Spinal cord (tissue), 10 donors: ENCODE measurements around the gene PGM1. TPM values are rescaled to one million over a fixed set of nuclear protein-coding genes. Genes with fewer than 3 reads are reported as not detected.
A peak's percentile ranks its signal among the peaks of the same experiment; 100 is the strongest.
"Not testable (repeated sequence)": the region's sequence is repeated elsewhere in the genome, so short reads cannot be mapped to it uniquely, and the experiment has no call there.

Source experiments
- DNase-seq, 6 donors: peaks; one replicate each; pipeline versions ENCODE4 v3.0.0 to v3.0.0-alpha.2; 2013 to 2015; ENCODE audit warnings: low spot score in 6 of 6, low read depth in 4 of 6
- H3K27ac ChIP-seq: one replicate; pipeline ENCODE4 v1.5.1; 2013; ENCODE audit warnings: low read depth, low read length, control low read depth
- H3K27me3 ChIP-seq: one replicate; pipeline ENCODE4 v1.6.1; 2013; ENCODE audit warnings: low read length; ENCODE audit not compliant: control insufficient read depth, insufficient read depth
- H3K36me3 ChIP-seq: one replicate; pipeline ENCODE4 v1.6.1; 2013; ENCODE audit warnings: low read length; ENCODE audit not compliant: control insufficient read depth, insufficient read depth
- H3K4me1 ChIP-seq: one replicate; pipeline ENCODE4 v1.6.1; 2013; ENCODE audit warnings: low read length; ENCODE audit not compliant: control insufficient read depth, insufficient read depth
- H3K4me3 ChIP-seq: one replicate; pipeline ENCODE4 v1.5.1; 2013; ENCODE audit warnings: low read depth, low read length, control low read depth
- H3K9me3 ChIP-seq: one replicate; pipeline ENCODE4 v1.6.1; 2013; ENCODE audit warnings: low read length; ENCODE audit not compliant: control insufficient read depth, insufficient read depth
- WGBS: methylation state at CpG from one replicate; pipeline ENCODE4 v1.1.5; 2013; ENCODE audit warnings: missing lambda C conversion rate; ENCODE audit not compliant: insufficient coverage; 5-methylcytosine and 5-hydroxymethylcytosine counted together
- polyA plus RNA-seq, 2 donors: library from polyadenylated mRNA; unstranded; fragments of 120-200 nt; gene quantifications; one replicate each; pipeline ENCODE4 v1.2.1, GENCODE V29; 2013; ENCODE audit not compliant: insufficient read length in 2 of 2
- total RNA-seq, 2 donors: library from RNA; depleted of rRNA in 1 of 2; stranded (reverse); fragments of 120-200 nt in 1 of 2; fragments of >200 nt in 1 of 2; gene quantifications; one replicate each; pipeline versions ENCODE4 v1.2.3 to v1.2.4, GENCODE V29; 2013 to 2014
- donor health status: healthy.

The PGM1 gene
- total and polyA plus RNA-seq, 4 donors, result 41.3 to 58.3 (median 47.9) TPM

DNA sequence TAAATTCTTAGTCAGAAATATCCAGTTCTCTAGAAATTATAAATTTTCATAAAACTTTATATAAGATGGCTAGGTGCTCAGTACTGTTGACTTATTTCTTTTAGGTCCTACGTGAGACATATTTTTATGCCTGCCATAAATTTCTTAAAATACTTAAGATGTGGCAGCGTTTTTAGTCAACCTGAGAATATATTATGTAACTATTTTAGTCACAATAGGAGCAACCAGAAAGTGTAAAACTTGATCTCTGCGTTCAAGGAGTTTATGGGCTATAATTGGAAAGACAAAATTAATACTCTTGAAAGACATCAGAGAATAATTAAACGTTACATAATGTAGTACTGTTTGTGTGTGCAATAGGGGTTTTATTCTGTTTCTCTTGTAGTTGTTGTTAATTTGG, 24.1 kb upstream of the PGM1 start:
- H3K27ac ChIP-seq, result no peak overlapping the region

DNA sequence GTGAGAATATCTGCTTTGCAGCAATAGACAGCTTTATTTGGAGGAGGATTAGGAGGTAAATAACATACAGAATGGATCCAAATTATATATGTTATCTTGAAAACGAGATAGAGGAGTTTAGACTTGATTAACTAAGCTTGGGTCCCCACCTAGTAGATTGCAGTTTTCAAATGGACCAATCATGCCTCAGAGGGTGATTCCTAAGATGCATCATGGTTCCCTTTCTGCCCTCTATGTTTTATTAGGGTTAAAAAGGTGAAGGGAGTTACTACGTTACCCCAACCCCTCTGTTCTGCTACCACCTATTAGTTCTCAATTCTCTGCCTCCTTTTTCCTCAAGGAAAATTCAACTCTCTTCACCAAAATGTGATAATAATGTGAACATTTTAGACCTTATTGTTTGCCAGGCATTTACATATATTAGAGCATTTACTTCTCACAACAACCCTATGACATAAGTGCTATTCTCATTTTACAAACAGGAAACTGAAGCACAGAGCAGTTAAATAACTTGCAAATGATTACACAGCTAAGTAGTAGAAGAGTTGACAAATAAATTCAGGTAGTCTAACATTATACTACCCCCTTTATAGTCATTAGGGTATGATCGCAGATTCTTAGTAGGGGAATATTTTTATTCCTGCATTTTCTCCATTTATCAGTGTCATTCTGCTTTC, 23.4 kb upstream of the PGM1 start:
- no peaks in the 10 kb centered on the region for H3K36me3 ChIP-seq
- WGBS, result no CpG with 5 or more reads among the region's 3 CpGs
- DNase-seq, result no peak

More for the DNA sequence above, 24.1 kb upstream of the PGM1 start:
- no peak overlapping the region for H3K4me3 ChIP-seq
- no peaks in the 10 kb centered on the region for H3K27me3 ChIP-seq
- whole genome bisulfite sequencing, result no CpG with 5 or more reads among the region's 4 CpGs
- no peaks in the 10 kb centered on the region for H3K36me3 ChIP-seq
- H3K4me1 ChIP-seq, result no peaks in the 10 kb centered on the region
- no peak for DNase-seq
- no peaks in the 10 kb centered on the region for H3K9me3 ChIP-seq

DNA sequence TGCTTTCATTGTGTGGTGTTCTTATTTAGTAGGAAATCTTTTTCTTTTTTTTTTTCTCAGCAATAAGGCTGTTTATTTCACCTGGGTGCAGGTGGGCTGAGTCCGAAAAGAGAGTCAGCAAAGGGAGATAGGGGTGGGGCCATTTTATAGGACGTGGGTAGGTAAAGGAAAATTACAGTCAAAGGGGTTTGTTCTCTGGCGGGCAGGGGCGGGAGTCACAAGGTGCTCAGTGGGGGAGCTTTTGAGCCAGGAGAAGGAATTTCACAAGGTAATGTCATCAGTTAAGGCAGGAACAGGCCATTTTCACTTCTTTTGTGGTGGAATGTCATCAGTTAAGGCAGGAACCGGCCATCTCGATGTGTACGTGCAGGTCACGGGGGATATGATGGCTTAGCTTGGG, 20.5 kb upstream of the PGM1 start:
- WGBS, result 95% methylated on average over 3 of the region's 8 CpGs
- H3K36me3 ChIP-seq, H3K4me3 ChIP-seq, H3K27me3 ChIP-seq, DNase-seq, H3K27ac ChIP-seq, H3K9me3 ChIP-seq, H3K4me1 ChIP-seq: not testable (repeated sequence)

More for the DNA sequence above, 23.4 kb upstream of the PGM1 start:
- Histone ChIP-seq H3K27ac (no peak overlapping the region), H3K4me1 (no peaks in the 10 kb centered on the region), H3K27me3 (no peaks in the 10 kb centered on the region), H3K9me3 (no peaks in the 10 kb centered on the region), H3K4me3 (no peak overlapping the region)

DNA sequence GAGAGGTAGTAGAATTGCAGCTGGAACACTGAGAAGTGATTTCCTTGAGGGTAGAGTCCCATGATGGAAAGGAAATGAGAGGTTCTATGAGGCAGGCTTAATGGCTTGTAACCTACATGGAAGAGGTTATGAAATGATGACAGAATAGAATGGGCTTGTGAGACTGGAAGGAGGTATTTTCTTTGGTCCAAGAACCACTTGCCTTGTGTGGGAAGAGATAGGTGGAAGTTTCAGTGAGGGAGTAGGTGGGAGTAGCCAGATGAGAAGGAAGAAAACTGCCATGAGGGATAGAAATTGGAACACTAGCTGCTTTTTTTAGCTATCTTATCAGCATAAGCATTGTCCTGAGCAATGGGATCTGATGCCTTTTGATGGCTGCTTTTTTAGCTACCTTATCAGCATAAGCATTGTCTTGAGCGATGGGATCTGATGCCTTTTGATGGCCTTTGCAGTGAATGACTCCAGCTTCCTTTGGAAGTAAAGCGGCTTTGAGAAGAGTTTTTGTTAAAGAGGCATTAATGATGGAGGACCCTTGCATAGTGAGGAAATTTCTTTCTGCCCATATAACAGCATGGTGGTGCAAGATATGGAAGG, 18.9 kb upstream of the PGM1 start:
- not testable (repeated sequence) for H3K27ac ChIP-seq, H3K4me3 ChIP-seq

DNA sequence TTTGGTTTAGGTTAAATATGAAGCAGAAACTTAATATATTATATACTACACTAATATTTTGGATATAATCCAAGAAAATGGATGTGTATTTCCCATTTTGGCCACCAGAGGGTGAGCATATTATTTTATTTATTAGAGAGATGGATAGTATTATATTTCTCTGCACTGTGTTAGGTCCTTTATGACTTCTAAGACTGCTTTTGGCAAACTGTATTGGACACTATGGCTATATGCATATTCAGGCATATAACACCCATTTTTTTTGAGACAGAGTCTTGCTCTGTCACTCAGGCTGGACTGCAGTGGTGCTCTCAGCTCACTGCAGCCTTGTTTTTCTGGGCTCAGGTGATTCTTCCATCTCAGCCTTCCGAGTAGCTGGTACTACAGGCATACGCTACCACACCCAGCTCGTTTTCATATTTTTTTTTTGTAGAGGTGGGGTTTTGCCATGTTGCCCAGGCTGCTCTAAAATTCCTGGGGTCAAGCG, 17.8 kb upstream of the PGM1 start:
- peak in 4 of 6 donors; percentile 4 to 63 (median 24) for DNase-seq
- H3K4me3 ChIP-seq, result no peak overlapping the region
- no CpG with 5 or more reads among the region's 4 CpGs for whole genome bisulfite sequencing
- H3K36me3 ChIP-seq, result no peaks in the 10 kb centered on the region
- no peaks in the 10 kb centered on the region for H3K4me1 ChIP-seq
- peaks cover 2% of the 10 kb centered on the region for H3K9me3 ChIP-seq
- no peak overlapping the region for H3K27ac ChIP-seq
- H3K27me3 ChIP-seq, result no peaks in the 10 kb centered on the region

More for the DNA sequence above, 18.9 kb upstream of the PGM1 start:
- H3K9me3 ChIP-seq, H3K36me3 ChIP-seq, H3K4me1 ChIP-seq, H3K27me3 ChIP-seq, DNase-seq: not testable (repeated sequence)
- WGBS, result 40% methylated on average over 1 of the region's 2 CpGs

DNA sequence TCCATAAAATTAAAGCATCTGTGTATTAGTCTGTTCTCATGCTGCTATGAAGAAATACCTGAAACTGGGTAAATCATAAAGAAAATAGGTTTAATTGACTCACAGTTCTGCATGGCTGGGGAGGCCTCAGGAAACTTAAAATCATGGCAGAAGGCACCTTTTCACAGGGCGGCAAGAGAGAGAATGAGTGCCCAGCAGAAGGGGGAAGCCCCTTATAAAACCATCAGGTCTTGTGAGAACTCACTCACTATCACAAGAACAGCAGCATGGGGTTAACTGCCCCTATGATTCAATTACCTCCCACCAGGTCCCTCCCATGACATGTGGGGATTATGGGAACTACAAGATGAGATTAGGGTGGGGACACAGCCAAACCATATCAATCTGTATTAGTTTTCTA, 6.9 kb upstream of the PGM1 start:
- not testable (repeated sequence) for H3K27me3 ChIP-seq, H3K36me3 ChIP-seq, H3K4me3 ChIP-seq, H3K4me1 ChIP-seq, H3K27ac ChIP-seq, DNase-seq, H3K9me3 ChIP-seq
- no CpG with 5 or more reads among the region's 1 CpG for WGBS

DNA sequence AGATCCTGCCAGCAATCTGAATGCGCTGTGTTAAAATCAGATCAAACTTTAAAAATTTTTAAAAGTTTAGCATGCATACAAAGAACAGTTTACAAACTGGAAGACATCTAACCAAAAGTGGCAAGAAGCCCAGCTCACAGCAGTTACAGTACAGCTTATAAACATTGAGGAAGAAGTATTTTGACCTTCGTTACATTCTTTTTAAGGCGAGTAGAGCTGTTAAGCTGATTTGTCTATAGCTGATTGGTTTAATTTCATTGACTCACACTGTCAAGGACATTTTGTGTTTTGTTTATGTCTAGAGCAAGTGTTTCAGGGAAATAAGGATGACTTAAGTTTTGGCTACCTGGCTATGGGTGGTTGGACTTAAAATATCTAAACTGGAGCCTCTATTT, 3.0 kb upstream of the PGM1 start:
- WGBS, result 100% methylated on average over 1 of the region's 3 CpGs
- Histone ChIP-seq H3K9me3 (no peaks in the 10 kb centered on the region), H3K4me1 (peaks cover 12% of the 10 kb centered on the region), H3K27ac (no peak overlapping the region), H3K27me3 (no peaks in the 10 kb centered on the region), H3K4me3 (no peak overlapping the region), H3K36me3 (no peaks in the 10 kb centered on the region)
- DNase-seq, result peak in 1 of 6 donors; percentile 28

DNA sequence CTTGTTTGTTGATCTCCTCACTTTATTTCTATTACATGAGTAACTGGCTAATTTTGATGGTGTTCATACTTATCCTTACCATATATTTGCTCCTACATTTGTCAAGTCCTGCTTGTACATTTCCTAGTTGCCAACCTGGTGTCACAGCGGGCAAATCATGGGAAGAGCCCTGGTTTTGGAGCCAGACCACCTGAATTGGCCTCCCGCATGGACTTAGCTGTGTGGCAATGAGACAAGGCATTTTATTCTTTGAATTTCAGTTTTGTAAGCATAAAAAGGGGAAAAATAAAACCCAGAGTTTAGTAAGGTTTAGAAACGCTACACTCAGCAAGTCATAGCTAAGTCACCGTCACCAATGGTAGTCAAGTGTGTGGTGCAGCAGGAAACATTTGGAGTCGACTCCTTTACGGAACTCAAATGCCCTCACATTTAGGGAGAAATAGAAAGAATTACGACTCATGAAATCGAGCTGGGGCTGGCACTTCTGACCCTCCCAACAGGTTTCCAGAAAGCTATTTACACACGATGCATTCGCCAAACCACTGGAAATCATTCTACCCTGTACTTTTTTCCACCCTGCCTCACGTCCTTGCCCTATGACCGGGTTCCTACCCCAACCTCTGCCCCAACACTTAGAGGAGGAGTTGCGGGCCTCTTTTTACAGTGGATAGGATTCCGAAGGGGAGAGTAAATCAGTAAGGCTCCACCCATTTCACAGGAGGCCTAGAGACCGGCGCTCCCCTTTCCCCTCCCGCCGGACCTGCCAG, 492 bp upstream of the PGM1 start:
- DNase-seq, result no peak
- Histone ChIP-seq H3K27ac (peak overlapping the region; percentile 81), H3K4me1 (peaks cover 12% of the 10 kb centered on the region), H3K27me3 (no peaks in the 10 kb centered on the region), H3K9me3 (no peaks in the 10 kb centered on the region), H3K4me3 (peak overlapping the region; percentile 86), H3K36me3 (no peaks in the 10 kb centered on the region)
- WGBS, result 23% methylated on average over 9 of the region's 18 CpGs

DNA sequence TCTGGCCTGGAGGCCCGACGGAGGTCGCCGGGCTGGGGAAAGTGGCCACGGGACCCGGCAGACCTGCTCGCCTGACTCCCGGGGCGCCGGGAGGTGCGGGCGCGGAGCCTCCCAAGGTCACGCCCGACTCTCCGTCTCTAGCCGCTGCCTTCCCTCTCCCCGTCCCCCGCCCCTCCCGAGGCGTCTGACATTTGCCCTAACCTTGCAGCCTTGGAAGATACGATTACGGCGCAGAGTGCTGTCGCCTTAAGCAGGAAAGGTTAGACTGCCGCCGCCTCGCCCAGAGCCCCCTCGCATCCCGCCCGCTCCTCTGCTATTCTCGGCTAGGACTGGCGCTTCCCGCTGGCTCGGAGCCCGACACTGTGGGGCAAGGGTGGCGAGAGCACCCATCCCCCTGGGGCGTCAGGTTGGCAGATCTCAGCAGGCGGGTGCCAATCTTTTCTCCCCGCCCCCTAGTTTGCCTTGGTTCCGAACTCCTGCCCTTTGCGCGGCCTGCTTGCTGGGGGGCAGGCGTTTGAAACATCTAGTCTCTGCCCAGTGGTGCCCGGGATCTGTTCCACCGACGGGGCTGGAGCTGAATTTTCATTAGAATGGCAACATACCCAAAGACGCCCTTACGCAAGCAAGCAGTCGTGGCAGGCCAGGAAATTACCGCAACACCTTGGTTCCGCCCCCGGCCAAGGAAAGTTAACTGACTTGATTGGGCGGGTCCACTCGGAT, 835 bp downstream of the PGM1 start:
- H3K27me3 ChIP-seq, result no peaks in the 10 kb centered on the region
- H3K4me3 ChIP-seq, result peak overlapping the region; percentile 86
- H3K9me3 ChIP-seq, result no peaks in the 10 kb centered on the region
- H3K36me3 ChIP-seq, result no peaks in the 10 kb centered on the region
- peak overlapping the region; percentile 47 for H3K27ac ChIP-seq
- peak in 3 of 6 donors; percentile 12 to 58 (median 26) for DNase-seq
- WGBS, result under 1% methylated on average over 50 of the region's 55 CpGs
- H3K4me1 ChIP-seq, result peaks cover 12% of the 10 kb centered on the region
